Fibroblast of villous mesenchyme (primary cell): Measurements from ENCODE around the gene ABCC1. TPM values are rescaled to one million over a fixed set of nuclear protein-coding genes. Genes with fewer than 3 reads are reported as not detected.
A peak's percentile ranks its signal among the peaks of the same experiment; 100 is the strongest.
"Not testable (repeated sequence)": the region's sequence is repeated elsewhere in the genome, so short reads cannot be mapped to it uniquely, and the experiment has no call there.

Source experiments
- DNase-seq: peaks from one replicate; pipeline ENCODE4 v3.0.0-alpha.2; 2010; ENCODE audit warnings: low read depth
- H3K4me3 ChIP-seq: 2 replicates; pipeline ENCODE4 v1.5.1; 2011; ENCODE audit warnings: low read depth, mild to moderate bottlenecking, low read length
- CTCF ChIP-seq: IDR thresholded peaks from 2 replicates; pipeline ENCODE4 v1.5.1; 2012; ENCODE audit warnings: low read depth, mild to moderate bottlenecking, low read length; ENCODE audit not compliant: insufficient read depth
- total RNA-seq: library from RNA; depleted of rRNA; stranded (reverse); fragments of >200 nt; gene quantifications from 2 replicates; pipeline ENCODE4 v1.2.3, GENCODE V29; 2012

ABCC1 gene
- total RNA-seq, 1 donor: 34.1 TPM

GRCh38 chr16:15981382-15981781 lies 32.0 kb downstream of the ABCC1 start:
- DNase-seq: no peak

GRCh38 chr16:15982194-15982915 lies 32.9 kb downstream of the ABCC1 start:
- not testable (repeated sequence) for DNase-seq, H3K4me3 ChIP-seq

More at GRCh38 chr16:15981382-15981781, 32.0 kb downstream of the ABCC1 start:
- no peak overlapping the region for H3K4me3 ChIP-seq
- TF ChIP-seq CTCF: no peak

GRCh38 chr16:15983898-15984297 lies 34.5 kb downstream of the ABCC1 start:
- DNase-seq: peak; percentile 39
- no peak for TF ChIP-seq CTCF
- H3K4me3 ChIP-seq: no peak overlapping the region

GRCh38 chr16:15985144-15985543 lies 35.7 kb downstream of the ABCC1 start:
- no peak for DNase-seq
- no peak overlapping the region for H3K4me3 ChIP-seq
- TF ChIP-seq CTCF: no peak

- H3K4me3 ChIP-seq: no peak overlapping the region
- DNase-seq: no peak
- no peak for TF ChIP-seq CTCF
Measured at GRCh38 chr16:15986261-15986660, 36.8 kb downstream of the ABCC1 start.

- no peak for TF ChIP-seq CTCF
- H3K4me3 ChIP-seq: no peak overlapping the region
- DNase-seq: peak; percentile 67
Measured at GRCh38 chr16:15988268-15989013, 39.0 kb downstream of the ABCC1 start.

GRCh38 chr16:15990902-15991301 lies 41.5 kb downstream of the ABCC1 start:
- no peak for DNase-seq
- no peak for TF ChIP-seq CTCF
- no peak overlapping the region for H3K4me3 ChIP-seq
